ENCODE data around the gene SYT6. TPM values are rescaled to one million over a fixed set of nuclear protein-coding genes. Genes with fewer than 3 reads are reported as not detected.

The SYT6 gene
- total RNA-seq, 1 experiment from 2014 or later: 54.2 TPM

DNA sequence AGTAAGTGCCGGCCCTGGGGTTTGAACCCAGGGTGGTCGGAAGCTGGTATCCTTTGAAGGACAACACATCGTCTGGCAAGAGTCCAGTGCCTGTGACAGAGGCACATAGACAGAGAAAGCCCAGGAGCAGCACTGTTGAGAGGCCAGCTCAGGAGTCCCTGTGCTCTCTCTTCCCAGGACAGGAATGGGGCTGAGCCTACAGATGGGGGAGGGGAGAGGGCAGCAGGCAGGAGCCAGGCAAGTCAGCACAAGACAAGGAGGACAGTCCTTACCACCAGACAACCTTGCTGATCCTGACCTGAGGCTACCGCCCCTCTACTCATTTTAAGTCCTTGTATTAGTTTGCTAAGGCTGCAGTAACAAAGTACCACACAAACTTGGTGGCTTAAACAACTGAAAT lies 27.7 kb upstream of the SYT6 start (continued):
- TF ChIP-seq, protein P1, sequence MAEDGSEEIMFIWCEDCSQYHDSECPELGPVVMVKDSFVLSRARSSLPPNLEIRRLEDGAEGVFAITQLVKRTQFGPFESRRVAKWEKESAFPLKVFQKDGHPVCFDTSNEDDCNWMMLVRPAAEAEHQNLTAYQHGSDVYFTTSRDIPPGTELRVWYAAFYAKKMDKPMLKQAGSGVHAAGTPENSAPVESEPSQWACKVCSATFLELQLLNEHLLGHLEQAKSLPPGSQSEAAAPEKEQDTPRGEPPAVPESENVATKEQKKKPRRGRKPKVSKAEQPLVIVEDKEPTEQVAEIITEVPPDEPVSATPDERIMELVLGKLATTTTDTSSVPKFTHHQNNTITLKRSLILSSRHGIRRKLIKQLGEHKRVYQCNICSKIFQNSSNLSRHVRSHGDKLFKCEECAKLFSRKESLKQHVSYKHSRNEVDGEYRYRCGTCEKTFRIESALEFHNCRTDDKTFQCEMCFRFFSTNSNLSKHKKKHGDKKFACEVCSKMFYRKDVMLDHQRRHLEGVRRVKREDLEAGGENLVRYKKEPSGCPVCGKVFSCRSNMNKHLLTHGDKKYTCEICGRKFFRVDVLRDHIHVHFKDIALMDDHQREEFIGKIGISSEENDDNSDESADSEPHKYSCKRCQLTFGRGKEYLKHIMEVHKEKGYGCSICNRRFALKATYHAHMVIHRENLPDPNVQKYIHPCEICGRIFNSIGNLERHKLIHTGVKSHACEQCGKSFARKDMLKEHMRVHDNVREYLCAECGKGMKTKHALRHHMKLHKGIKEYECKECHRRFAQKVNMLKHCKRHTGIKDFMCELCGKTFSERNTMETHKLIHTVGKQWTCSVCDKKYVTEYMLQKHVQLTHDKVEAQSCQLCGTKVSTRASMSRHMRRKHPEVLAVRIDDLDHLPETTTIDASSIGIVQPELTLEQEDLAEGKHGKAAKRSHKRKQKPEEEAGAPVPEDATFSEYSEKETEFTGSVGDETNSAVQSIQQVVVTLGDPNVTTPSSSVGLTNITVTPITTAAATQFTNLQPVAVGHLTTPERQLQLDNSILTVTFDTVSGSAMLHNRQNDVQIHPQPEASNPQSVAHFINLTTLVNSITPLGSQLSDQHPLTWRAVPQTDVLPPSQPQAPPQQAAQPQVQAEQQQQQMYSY (CRISPR knock-in tag; IDR thresholded peaks at IDR 0.05): no peak
- no peak for TF ChIP-seq CREM (CRISPR knock-in tag; IDR thresholded peaks at IDR 0.05)
- no peak for TF ChIP-seq FOXK1 (CRISPR knock-in tag; IDR thresholded peaks at IDR 0.05)
- TF ChIP-seq, protein P2, sequence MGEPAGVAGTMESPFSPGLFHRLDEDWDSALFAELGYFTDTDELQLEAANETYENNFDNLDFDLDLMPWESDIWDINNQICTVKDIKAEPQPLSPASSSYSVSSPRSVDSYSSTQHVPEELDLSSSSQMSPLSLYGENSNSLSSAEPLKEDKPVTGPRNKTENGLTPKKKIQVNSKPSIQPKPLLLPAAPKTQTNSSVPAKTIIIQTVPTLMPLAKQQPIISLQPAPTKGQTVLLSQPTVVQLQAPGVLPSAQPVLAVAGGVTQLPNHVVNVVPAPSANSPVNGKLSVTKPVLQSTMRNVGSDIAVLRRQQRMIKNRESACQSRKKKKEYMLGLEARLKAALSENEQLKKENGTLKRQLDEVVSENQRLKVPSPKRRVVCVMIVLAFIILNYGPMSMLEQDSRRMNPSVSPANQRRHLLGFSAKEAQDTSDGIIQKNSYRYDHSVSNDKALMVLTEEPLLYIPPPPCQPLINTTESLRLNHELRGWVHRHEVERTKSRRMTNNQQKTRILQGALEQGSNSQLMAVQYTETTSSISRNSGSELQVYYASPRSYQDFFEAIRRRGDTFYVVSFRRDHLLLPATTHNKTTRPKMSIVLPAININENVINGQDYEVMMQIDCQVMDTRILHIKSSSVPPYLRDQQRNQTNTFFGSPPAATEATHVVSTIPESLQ (CRISPR knock-in tag; IDR thresholded peaks at IDR 0.05): no peak

DNA sequence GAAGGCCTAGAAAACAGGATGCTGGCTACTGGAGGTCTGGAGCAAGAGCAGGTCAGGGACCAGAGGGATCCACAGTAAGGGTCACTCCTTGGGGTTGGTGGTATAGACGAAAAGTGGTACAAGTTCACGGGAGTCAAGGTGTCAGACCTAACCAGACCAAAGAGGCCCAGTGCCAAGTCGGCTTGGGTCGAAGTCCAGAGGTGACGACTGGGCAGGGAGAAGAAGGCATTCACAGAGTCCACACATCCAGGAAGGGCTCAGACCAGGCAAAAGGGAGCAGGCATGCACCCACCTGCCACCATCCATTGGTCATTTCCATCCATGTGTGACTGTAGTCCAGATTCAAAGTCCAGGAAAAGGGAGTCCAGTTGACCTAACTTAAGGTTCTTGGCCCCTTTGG lies 27.1 kb upstream of the SYT6 start:
- DNase-seq (ENCODE audit: low spot score): no peak
- peaks cover 5% of the 10 kb centered on the region for H3K9me3 Mint-ChIP-seq
- H3K27ac Mint-ChIP-seq: no peak overlapping the region
- peaks cover 13% of the 10 kb centered on the region for H3K4me1 Mint-ChIP-seq
- no peak for ATAC-seq
- peaks cover 22% of the 10 kb centered on the region for H3K27me3 Mint-ChIP-seq (ENCODE audit: low read depth)
- no peak overlapping the region for H3K4me3 Mint-ChIP-seq
- no peaks in the 10 kb centered on the region; the same call in 1 of the 2 replicates for H3K36me3 Mint-ChIP-seq
- POLR2A ChIA-PET: no interaction called here
- CTCF ChIA-PET: no interaction called here
- TF ChIP-seq, protein P3, sequence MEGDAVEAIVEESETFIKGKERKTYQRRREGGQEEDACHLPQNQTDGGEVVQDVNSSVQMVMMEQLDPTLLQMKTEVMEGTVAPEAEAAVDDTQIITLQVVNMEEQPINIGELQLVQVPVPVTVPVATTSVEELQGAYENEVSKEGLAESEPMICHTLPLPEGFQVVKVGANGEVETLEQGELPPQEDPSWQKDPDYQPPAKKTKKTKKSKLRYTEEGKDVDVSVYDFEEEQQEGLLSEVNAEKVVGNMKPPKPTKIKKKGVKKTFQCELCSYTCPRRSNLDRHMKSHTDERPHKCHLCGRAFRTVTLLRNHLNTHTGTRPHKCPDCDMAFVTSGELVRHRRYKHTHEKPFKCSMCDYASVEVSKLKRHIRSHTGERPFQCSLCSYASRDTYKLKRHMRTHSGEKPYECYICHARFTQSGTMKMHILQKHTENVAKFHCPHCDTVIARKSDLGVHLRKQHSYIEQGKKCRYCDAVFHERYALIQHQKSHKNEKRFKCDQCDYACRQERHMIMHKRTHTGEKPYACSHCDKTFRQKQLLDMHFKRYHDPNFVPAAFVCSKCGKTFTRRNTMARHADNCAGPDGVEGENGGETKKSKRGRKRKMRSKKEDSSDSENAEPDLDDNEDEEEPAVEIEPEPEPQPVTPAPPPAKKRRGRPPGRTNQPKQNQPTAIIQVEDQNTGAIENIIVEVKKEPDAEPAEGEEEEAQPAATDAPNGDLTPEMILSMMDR (IDR thresholded peaks at IDR 0.05): no peak
- TF ChIP-seq, protein P4, sequence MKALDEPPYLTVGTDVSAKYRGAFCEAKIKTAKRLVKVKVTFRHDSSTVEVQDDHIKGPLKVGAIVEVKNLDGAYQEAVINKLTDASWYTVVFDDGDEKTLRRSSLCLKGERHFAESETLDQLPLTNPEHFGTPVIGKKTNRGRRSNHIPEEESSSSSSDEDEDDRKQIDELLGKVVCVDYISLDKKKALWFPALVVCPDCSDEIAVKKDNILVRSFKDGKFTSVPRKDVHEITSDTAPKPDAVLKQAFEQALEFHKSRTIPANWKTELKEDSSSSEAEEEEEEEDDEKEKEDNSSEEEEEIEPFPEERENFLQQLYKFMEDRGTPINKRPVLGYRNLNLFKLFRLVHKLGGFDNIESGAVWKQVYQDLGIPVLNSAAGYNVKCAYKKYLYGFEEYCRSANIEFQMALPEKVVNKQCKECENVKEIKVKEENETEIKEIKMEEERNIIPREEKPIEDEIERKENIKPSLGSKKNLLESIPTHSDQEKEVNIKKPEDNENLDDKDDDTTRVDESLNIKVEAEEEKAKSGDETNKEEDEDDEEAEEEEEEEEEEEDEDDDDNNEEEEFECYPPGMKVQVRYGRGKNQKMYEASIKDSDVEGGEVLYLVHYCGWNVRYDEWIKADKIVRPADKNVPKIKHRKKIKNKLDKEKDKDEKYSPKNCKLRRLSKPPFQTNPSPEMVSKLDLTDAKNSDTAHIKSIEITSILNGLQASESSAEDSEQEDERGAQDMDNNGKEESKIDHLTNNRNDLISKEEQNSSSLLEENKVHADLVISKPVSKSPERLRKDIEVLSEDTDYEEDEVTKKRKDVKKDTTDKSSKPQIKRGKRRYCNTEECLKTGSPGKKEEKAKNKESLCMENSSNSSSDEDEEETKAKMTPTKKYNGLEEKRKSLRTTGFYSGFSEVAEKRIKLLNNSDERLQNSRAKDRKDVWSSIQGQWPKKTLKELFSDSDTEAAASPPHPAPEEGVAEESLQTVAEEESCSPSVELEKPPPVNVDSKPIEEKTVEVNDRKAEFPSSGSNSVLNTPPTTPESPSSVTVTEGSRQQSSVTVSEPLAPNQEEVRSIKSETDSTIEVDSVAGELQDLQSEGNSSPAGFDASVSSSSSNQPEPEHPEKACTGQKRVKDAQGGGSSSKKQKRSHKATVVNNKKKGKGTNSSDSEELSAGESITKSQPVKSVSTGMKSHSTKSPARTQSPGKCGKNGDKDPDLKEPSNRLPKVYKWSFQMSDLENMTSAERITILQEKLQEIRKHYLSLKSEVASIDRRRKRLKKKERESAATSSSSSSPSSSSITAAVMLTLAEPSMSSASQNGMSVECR (CRISPR knock-in tag; IDR thresholded peaks at IDR 0.05; ENCODE audit: borderline replicate concordance): no peak
- no peak for TF ChIP-seq TCF7 (CRISPR knock-in tag; IDR thresholded peaks at IDR 0.05; ENCODE audit: low read depth)
- TF ChIP-seq, protein P5, sequence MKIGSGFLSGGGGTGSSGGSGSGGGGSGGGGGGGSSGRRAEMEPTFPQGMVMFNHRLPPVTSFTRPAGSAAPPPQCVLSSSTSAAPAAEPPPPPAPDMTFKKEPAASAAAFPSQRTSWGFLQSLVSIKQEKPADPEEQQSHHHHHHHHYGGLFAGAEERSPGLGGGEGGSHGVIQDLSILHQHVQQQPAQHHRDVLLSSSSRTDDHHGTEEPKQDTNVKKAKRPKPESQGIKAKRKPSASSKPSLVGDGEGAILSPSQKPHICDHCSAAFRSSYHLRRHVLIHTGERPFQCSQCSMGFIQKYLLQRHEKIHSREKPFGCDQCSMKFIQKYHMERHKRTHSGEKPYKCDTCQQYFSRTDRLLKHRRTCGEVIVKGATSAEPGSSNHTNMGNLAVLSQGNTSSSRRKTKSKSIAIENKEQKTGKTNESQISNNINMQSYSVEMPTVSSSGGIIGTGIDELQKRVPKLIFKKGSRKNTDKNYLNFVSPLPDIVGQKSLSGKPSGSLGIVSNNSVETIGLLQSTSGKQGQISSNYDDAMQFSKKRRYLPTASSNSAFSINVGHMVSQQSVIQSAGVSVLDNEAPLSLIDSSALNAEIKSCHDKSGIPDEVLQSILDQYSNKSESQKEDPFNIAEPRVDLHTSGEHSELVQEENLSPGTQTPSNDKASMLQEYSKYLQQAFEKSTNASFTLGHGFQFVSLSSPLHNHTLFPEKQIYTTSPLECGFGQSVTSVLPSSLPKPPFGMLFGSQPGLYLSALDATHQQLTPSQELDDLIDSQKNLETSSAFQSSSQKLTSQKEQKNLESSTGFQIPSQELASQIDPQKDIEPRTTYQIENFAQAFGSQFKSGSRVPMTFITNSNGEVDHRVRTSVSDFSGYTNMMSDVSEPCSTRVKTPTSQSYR (CRISPR knock-in tag; IDR thresholded peaks at IDR 0.05): no peak
- TF ChIP-seq, protein P6, sequence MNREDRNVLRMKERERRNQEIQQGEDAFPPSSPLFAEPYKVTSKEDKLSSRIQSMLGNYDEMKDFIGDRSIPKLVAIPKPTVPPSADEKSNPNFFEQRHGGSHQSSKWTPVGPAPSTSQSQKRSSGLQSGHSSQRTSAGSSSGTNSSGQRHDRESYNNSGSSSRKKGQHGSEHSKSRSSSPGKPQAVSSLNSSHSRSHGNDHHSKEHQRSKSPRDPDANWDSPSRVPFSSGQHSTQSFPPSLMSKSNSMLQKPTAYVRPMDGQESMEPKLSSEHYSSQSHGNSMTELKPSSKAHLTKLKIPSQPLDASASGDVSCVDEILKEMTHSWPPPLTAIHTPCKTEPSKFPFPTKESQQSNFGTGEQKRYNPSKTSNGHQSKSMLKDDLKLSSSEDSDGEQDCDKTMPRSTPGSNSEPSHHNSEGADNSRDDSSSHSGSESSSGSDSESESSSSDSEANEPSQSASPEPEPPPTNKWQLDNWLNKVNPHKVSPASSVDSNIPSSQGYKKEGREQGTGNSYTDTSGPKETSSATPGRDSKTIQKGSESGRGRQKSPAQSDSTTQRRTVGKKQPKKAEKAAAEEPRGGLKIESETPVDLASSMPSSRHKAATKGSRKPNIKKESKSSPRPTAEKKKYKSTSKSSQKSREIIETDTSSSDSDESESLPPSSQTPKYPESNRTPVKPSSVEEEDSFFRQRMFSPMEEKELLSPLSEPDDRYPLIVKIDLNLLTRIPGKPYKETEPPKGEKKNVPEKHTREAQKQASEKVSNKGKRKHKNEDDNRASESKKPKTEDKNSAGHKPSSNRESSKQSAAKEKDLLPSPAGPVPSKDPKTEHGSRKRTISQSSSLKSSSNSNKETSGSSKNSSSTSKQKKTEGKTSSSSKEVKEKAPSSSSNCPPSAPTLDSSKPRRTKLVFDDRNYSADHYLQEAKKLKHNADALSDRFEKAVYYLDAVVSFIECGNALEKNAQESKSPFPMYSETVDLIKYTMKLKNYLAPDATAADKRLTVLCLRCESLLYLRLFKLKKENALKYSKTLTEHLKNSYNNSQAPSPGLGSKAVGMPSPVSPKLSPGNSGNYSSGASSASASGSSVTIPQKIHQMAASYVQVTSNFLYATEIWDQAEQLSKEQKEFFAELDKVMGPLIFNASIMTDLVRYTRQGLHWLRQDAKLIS (CRISPR knock-in tag; IDR thresholded peaks at IDR 0.05; ENCODE audit: borderline replicate concordance): no peak
- TF ChIP-seq, protein P7, sequence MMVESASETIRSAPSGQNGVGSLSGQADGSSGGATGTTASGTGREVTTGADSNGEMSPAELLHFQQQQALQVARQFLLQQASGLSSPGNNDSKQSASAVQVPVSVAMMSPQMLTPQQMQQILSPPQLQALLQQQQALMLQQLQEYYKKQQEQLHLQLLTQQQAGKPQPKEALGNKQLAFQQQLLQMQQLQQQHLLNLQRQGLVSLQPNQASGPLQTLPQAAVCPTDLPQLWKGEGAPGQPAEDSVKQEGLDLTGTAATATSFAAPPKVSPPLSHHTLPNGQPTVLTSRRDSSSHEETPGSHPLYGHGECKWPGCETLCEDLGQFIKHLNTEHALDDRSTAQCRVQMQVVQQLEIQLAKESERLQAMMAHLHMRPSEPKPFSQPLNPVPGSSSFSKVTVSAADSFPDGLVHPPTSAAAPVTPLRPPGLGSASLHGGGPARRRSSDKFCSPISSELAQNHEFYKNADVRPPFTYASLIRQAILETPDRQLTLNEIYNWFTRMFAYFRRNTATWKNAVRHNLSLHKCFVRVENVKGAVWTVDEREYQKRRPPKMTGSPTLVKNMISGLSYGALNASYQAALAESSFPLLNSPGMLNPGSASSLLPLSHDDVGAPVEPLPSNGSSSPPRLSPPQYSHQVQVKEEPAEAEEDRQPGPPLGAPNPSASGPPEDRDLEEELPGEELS (CRISPR knock-in tag; IDR thresholded peaks at IDR 0.05): no peak
- no peak for TF ChIP-seq ZNF396 (CRISPR knock-in tag; IDR thresholded peaks at IDR 0.05; ENCODE audit: borderline replicate concordance)
- no peak for TF ChIP-seq SP1 (CRISPR knock-in tag; conservative IDR thresholded peaks at IDR 0.05)
